ENCODE measurements around the gene CD63. TPM values are rescaled to one million over a fixed set of nuclear protein-coding genes. Genes with fewer than 3 reads are reported as not detected.

The CD63 gene
- total and polyA plus RNA-seq, 4 donors: 1,107 to 1,532 (median 1,229) TPM

DNA sequence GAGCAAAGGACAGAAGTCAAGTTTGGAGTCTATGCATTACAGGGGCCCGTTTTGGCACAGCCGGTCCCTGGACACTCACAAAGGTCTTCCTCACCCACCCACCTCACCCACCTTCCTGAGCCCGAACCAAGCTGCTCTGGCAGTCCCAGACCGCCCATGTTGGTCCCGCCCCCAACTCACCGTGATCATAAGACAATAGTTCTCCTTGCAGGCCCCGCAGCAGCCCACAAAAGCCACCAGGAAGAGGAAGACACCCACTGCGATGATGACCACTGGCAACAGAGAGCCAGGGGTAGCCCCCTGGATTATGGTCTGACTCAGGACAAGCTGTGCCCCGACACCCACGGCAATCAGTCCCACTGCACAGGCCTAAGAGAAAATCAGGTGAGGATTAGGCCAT is 1.8 kb downstream of the CD63 start:
- Histone ChIP-seq H3K9me3 (ENCODE audit: control insufficient read depth, low read length) (no peaks in the 10 kb centered on the region), H3K36me3 (ENCODE audit: control insufficient read depth in 1 of 2, insufficient read depth in 2 of 2, low read length in 1 of 2) (no peaks in the 10 kb centered on the region), H3K27me3 (ENCODE audit: control insufficient read depth in 1 of 2, insufficient read depth in 2 of 2, low read length in 1 of 2) (no peaks in the 10 kb centered on the region), H3K27ac (ENCODE audit: low read depth in 1 of 2, low read length in 2 of 2) (peak overlapping the region in 1 of 2 donors; percentile 9), H3K4me3 (ENCODE audit: low read length in 2 of 2) (peak overlapping the region in 1 of 2 donors; percentile 92), H3K4me1 (ENCODE audit: control insufficient read depth in 1 of 2, insufficient read depth in 2 of 2, low read length in 2 of 2) (no peaks in the 10 kb centered on the region)
- no peak for ATAC-seq (ENCODE audit: low FRiP score)
- intact Hi-C loops (cut with DNase I): no loop called here
- DNase-seq: no peak
- 27 to 33% methylated on average over 10 of the region's 10 CpGs for WGBS, 2 donors

DNA sequence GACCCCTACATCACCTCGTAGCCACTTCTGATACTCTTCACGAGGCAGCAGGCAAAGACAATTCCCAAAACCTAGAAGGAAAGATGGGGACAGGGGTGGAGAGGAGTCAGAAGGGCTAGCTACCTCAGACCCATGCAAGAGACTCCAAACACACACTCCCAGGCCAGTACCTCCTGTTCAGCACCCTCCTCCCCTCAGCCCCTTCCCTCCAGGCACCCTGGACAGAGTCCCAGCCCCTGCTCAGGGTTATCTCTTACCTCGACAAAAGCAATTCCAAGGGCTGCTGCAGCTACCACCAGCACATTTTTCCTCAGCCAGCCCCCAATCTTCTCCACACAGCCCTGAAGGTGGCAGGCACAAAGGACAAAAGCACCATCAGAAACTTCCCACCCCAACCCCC is 3.3 kb downstream of the CD63 start:
- H3K36me3 ChIP-seq (ENCODE audit: control insufficient read depth in 1 of 2, insufficient read depth in 2 of 2, low read length in 1 of 2): no peaks in the 10 kb centered on the region
- H3K4me1 ChIP-seq (ENCODE audit: control insufficient read depth in 1 of 2, insufficient read depth in 2 of 2, low read length in 2 of 2): no peaks in the 10 kb centered on the region
- H3K27ac ChIP-seq (ENCODE audit: low read depth in 1 of 2, low read length in 2 of 2): no peak overlapping the region
- no peak for ATAC-seq (ENCODE audit: low FRiP score)
- peak; percentile 24 to 51 for DNase-seq
- no peak overlapping the region for H3K4me3 ChIP-seq (ENCODE audit: low read length in 2 of 2)
- no peaks in the 10 kb centered on the region for H3K27me3 ChIP-seq (ENCODE audit: control insufficient read depth in 1 of 2, insufficient read depth in 2 of 2, low read length in 1 of 2)
- WGBS, 2 donors: 18 to 24% methylated on average over 3 of the region's 3 CpGs
- no peaks in the 10 kb centered on the region for H3K9me3 ChIP-seq (ENCODE audit: control insufficient read depth, low read length)
- intact Hi-C loops (cut with DNase I): no loop called here

DNA sequence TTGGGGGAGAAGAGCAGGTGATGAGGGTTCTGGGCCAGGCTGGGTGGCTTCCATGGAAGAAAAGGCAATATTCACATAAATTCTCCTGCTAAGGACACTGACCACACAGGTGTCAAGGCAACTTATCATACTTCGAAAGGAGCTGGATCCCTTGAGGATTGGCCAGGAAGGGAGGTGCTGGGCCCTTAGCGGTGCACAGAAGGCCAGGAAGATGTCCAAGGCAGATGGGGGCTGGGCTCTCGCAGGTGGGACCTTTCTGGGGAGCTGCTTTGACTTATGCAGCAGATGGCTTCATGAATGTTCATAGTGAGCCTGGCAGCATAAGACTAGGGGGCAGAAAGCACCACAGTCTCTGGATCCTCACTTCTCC is 3.9 kb downstream of the CD63 start:
- no peaks in the 10 kb centered on the region for H3K9me3 ChIP-seq (ENCODE audit: control insufficient read depth, low read length)
- no peak overlapping the region for H3K4me3 ChIP-seq (ENCODE audit: low read length in 2 of 2)
- H3K27ac ChIP-seq (ENCODE audit: low read depth in 1 of 2, low read length in 2 of 2): no peak overlapping the region
- intact Hi-C loops (cut with DNase I): loop anchor here in 1 of 2 donors (5.0 kb wide), 1 partner anchor 68 kb away; no protein-coding TSS in a partner anchor
- no peaks in the 10 kb centered on the region for H3K4me1 ChIP-seq (ENCODE audit: control insufficient read depth in 1 of 2, insufficient read depth in 2 of 2, low read length in 2 of 2)
- WGBS, 2 donors: 36 to 42% methylated on average over 3 of the region's 3 CpGs
- H3K36me3 ChIP-seq (ENCODE audit: control insufficient read depth in 1 of 2, insufficient read depth in 2 of 2, low read length in 1 of 2): no peaks in the 10 kb centered on the region
- DNase-seq: peak; percentile 47 to 64
- no peaks in the 10 kb centered on the region for H3K27me3 ChIP-seq (ENCODE audit: control insufficient read depth in 1 of 2, insufficient read depth in 2 of 2, low read length in 1 of 2)
- no peak for ATAC-seq (ENCODE audit: low FRiP score)

DNA sequence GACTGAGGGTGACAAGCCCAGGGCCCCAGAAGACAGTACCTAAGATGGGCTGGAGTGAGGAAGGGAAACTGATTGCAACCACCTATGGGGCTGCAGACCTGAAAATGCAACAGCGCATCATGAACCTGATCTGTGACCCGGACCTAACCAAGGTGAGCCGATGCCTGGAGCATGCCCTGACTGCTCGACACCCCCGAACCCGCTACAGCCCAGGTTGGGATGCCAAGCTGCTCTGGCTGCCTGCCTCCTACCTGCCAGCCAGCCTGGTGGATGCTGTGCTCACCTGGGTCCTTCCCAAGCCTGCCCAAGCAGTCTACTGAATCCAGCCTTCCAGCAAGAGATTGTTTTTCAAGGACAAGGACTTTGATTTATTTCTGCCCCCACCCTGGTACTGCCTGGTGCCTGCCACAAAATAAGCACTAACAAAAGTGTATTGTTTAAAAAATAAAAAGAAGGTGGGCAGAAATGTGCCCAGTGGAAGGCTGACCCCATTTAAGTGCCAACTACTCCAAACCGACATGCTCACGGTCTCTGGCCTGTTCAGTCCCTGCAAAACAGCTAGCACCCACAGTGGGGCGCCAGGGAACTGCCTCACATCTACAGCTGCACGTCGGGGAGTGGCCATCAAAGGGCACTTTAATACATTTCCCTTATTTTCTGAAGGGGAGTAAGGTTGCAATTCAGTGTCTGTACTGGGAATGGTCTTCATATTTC is 4.4 kb downstream of the CD63 start:
- H3K4me1 ChIP-seq (ENCODE audit: control insufficient read depth in 1 of 2, insufficient read depth in 2 of 2, low read length in 2 of 2): no peaks in the 10 kb centered on the region
- WGBS, 2 donors: 44 to 46% methylated on average over 11 of the region's 11 CpGs

DNA sequence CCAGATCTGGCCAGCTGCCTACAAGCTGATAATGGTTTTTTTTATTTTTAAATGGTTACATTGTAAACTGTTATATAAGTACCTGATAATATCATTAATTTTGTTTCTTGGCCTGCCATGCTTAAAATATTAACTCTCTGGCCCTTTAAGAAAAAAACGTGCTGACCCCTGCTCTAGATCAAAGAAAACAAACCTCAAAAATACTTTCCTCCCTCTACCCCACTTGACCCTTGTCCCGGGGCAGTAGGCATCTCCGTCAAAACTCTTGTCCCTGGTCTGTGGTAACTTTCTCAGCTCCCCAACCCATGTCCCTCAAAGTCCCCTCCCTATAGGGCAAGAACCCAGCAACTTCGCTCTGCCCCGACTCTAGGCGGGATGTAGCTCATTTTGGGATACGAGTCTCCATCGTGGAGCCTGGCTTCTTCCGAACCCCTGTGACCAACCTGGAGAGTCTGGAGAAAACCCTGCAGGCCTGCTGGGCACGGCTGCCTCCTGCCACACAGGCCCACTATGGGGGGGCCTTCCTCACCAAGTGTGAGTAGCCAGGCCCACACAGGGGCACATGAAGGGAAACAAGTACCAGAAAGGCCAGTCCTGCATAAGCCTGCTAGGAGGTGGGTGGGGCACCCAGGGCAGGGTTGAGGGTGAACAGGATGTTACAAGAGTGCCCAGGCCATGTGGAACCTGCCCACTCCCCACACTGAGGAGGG is 5.1 kb downstream of the CD63 start:
- H3K27me3 ChIP-seq (ENCODE audit: control insufficient read depth in 1 of 2, insufficient read depth in 2 of 2, low read length in 1 of 2): no peaks in the 10 kb centered on the region
- no peaks in the 10 kb centered on the region for H3K9me3 ChIP-seq (ENCODE audit: control insufficient read depth, low read length)
- H3K36me3 ChIP-seq (ENCODE audit: control insufficient read depth in 1 of 2, insufficient read depth in 2 of 2, low read length in 1 of 2): no peaks in the 10 kb centered on the region
- ATAC-seq (ENCODE audit: low FRiP score) (no peak), DNase-seq (peak; percentile 48 to 70)
- H3K4me3 ChIP-seq (ENCODE audit: low read length in 2 of 2): no peak overlapping the region
- no peak overlapping the region for H3K27ac ChIP-seq (ENCODE audit: low read depth in 1 of 2, low read length in 2 of 2)
- no peaks in the 10 kb centered on the region for H3K4me1 ChIP-seq (ENCODE audit: control insufficient read depth in 1 of 2, insufficient read depth in 2 of 2, low read length in 2 of 2)
- intact Hi-C loops (cut with DNase I): loop anchor here in 1 of 2 donors (5.0 kb wide), 1 partner anchor 66 kb away; no protein-coding TSS in a partner anchor
- WGBS, 2 donors: 2 to 7% methylated on average over 10 of the region's 10 CpGs

More for the DNA sequence above, 4.4 kb downstream of the CD63 start:
- Histone ChIP-seq H3K9me3 (ENCODE audit: control insufficient read depth, low read length) (no peaks in the 10 kb centered on the region), H3K27me3 (ENCODE audit: control insufficient read depth in 1 of 2, insufficient read depth in 2 of 2, low read length in 1 of 2) (no peaks in the 10 kb centered on the region), H3K27ac (ENCODE audit: low read depth in 1 of 2, low read length in 2 of 2) (no peak overlapping the region), H3K36me3 (ENCODE audit: control insufficient read depth in 1 of 2, insufficient read depth in 2 of 2, low read length in 1 of 2) (no peaks in the 10 kb centered on the region), H3K4me3 (ENCODE audit: low read length in 2 of 2) (no peak overlapping the region)
- DNase-seq: peak; percentile 76 to 87
- no peak for ATAC-seq (ENCODE audit: low FRiP score)
- intact Hi-C loops (cut with DNase I): loop anchor here in 1 of 2 donors (5.0 kb wide), 1 partner anchor 67 kb away; no protein-coding TSS in a partner anchor

DNA sequence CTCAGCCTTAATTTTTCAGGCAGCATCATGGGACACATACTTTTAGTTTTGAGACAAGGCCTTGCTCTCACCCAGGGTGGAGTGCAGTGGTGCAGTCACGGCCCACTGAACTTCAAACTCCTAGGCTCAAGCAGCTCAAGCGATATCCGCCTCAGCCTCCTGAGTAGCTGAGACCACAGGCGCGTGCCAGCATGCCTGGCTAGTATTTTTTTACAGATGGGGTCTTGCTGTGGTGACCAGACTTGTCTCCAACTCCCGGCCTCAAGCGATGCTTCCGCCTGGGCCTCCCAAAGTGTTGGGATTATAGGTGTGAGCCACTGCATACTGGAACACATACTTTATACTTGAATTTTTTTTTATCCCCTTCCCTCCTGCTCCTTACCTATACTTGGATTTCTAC is 5.9 kb downstream of the CD63 start:
- peak overlapping the region in 1 of 2 donors; percentile 18 for H3K27ac ChIP-seq (ENCODE audit: low read depth in 1 of 2, low read length in 2 of 2)
- H3K4me1 ChIP-seq (ENCODE audit: control insufficient read depth in 1 of 2, insufficient read depth in 2 of 2, low read length in 2 of 2): no peaks in the 10 kb centered on the region
- no peaks in the 10 kb centered on the region for H3K36me3 ChIP-seq (ENCODE audit: control insufficient read depth in 1 of 2, insufficient read depth in 2 of 2, low read length in 1 of 2)
- H3K4me3 ChIP-seq (ENCODE audit: low read length in 2 of 2): no peak overlapping the region
- H3K27me3 ChIP-seq (ENCODE audit: control insufficient read depth in 1 of 2, insufficient read depth in 2 of 2, low read length in 1 of 2): no peaks in the 10 kb centered on the region
- no peak for ATAC-seq (ENCODE audit: low FRiP score)
- peak; percentile 51 to 61 for DNase-seq
- WGBS, 2 donors: 79 to 83% methylated on average over 8 of the region's 8 CpGs
- intact Hi-C loops (cut with DNase I): loop anchor here in 1 of 2 donors (5.0 kb wide), 1 partner anchor 66 kb away; no protein-coding TSS in a partner anchor
- H3K9me3 ChIP-seq (ENCODE audit: control insufficient read depth, low read length): no peaks in the 10 kb centered on the region

DNA sequence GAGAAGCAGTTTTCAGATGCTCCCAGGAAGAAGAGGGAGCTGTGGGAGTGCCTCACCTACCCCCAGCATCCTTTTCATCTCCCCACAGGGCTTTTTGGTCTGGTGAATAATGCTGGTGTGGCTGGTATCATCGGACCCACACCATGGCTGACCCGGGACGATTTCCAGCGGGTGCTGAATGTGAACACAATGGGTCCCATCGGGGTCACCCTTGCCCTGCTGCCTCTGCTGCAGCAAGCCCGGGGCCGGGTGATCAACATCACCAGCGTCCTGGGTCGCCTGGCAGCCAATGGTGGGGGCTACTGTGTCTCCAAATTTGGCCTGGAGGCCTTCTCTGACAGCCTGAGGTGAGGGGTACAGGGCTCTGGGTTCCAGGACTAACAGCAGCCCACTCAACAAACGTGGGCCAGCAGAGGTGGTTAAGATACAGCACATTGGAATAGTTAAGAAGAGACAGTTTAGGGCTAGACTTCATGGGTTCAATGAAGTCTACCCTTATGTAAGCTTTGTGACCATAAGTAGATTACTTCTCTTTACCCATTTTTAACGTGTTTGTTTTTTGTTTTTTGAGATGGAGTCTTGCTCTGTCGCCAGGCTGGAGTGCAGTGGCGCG is 7.1 kb downstream of the CD63 start:
- peak overlapping the region in 1 of 2 donors; percentile 72 for H3K27ac ChIP-seq (ENCODE audit: low read depth in 1 of 2, low read length in 2 of 2)
- no peaks in the 10 kb centered on the region for H3K9me3 ChIP-seq (ENCODE audit: control insufficient read depth, low read length)
- no peaks in the 10 kb centered on the region for H3K36me3 ChIP-seq (ENCODE audit: control insufficient read depth in 1 of 2, insufficient read depth in 2 of 2, low read length in 1 of 2)
- no peak overlapping the region for H3K4me3 ChIP-seq (ENCODE audit: low read length in 2 of 2)
- 33 to 36% methylated on average over 14 of the region's 14 CpGs for WGBS, 2 donors
- intact Hi-C loops (cut with DNase I): loop anchor here in 1 of 2 donors (2.0 to 5.0 kb wide), 3 partner anchors 15 to 64 kb away; partner anchors contain the start of gene ITGA7
- no peaks in the 10 kb centered on the region for H3K27me3 ChIP-seq (ENCODE audit: control insufficient read depth in 1 of 2, insufficient read depth in 2 of 2, low read length in 1 of 2)
- no peak for ATAC-seq (ENCODE audit: low FRiP score)
- H3K4me1 ChIP-seq (ENCODE audit: control insufficient read depth in 1 of 2, insufficient read depth in 2 of 2, low read length in 2 of 2): no peaks in the 10 kb centered on the region
- peak; percentile 63 to 80 for DNase-seq

DNA sequence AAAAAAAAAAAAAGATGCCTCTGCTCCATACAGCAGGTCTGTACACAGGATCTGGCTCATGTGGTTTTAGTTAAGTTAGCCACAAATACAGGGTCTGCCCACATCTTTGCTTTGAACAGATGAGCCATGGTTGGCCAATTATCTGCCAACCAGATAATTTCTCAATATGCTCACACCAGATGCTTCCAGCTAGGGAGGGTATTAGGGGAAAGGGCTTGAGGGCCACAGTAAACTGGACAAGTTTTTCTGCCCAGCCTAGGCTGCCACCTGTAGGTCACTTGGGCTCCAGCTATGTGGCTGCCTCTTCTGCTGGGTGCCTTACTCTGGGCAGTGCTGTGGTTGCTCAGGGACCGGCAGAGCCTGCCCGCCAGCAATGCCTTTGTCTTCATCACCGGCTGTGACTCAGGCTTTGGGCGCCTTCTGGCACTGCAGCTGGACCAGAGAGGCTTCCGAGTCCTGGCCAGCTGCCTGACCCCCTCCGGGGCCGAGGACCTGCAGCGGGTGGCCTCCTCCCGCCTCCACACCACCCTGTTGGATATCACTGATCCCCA is 7.8 kb downstream of the CD63 start:
- DNase-seq: peak; percentile 94 to 96
- H3K36me3 ChIP-seq (ENCODE audit: control insufficient read depth in 1 of 2, insufficient read depth in 2 of 2, low read length in 1 of 2): no peaks in the 10 kb centered on the region
- H3K9me3 ChIP-seq (ENCODE audit: control insufficient read depth, low read length): no peaks in the 10 kb centered on the region
- no peak overlapping the region for H3K4me3 ChIP-seq (ENCODE audit: low read length in 2 of 2)
- H3K4me1 ChIP-seq (ENCODE audit: control insufficient read depth in 1 of 2, insufficient read depth in 2 of 2, low read length in 2 of 2): no peaks in the 10 kb centered on the region
- peak overlapping the region in 1 of 2 donors; percentile 76 for H3K27ac ChIP-seq (ENCODE audit: low read depth in 1 of 2, low read length in 2 of 2)
- H3K27me3 ChIP-seq (ENCODE audit: control insufficient read depth in 1 of 2, insufficient read depth in 2 of 2, low read length in 1 of 2): no peaks in the 10 kb centered on the region
- 0 to 3% methylated on average over 9 of the region's 9 CpGs for WGBS, 2 donors
- peak; percentile 80 for ATAC-seq (ENCODE audit: low FRiP score)
- intact Hi-C loops (cut with DNase I): loop anchor here in 1 of 2 donors (2.0 to 5.0 kb wide), 3 partner anchors 14 to 64 kb away; partner anchors contain the start of gene ITGA7
